ENCODE results near the gene SLC39A11.

SLC39A11 gene

GRCh38 chr17:72870367-72870985, 222.0 kb downstream of the SLC39A11 start:
- DNase-seq (ENCODE audit: low spot score): no peak

- no peak for DNase-seq (ENCODE audit: low spot score)
Observed at GRCh38 chr17:72869630-72870029, 222.9 kb downstream of the SLC39A11 start.

GRCh38 chr17:72865954-72866353, 226.5 kb downstream of the SLC39A11 start:
- no peak for DNase-seq (ENCODE audit: low spot score)

- DNase-seq (ENCODE audit: low spot score): no peak
Observed at GRCh38 chr17:72863526-72864211, 228.8 kb downstream of the SLC39A11 start.

GRCh38 chr17:72862276-72862999, 230.1 kb downstream of the SLC39A11 start:
- no peak for DNase-seq (ENCODE audit: low spot score)

- DNase-seq (ENCODE audit: low spot score): no peak
Observed at GRCh38 chr17:72861811-72862210, 230.7 kb downstream of the SLC39A11 start.

- DNase-seq (ENCODE audit: low spot score): no peak
Observed at GRCh38 chr17:72860778-72861177, 231.7 kb downstream of the SLC39A11 start.

- no peak for DNase-seq (ENCODE audit: low spot score)
Observed at GRCh38 chr17:72858826-72859495, 233.5 kb downstream of the SLC39A11 start.

GRCh38 chr17:72853440-72854415, 238.8 kb downstream of the SLC39A11 start:
- DNase-seq (ENCODE audit: low spot score): no peak

GRCh38 chr17:72852277-72852938, 240.1 kb downstream of the SLC39A11 start:
- DNase-seq (ENCODE audit: low spot score): no peak

GRCh38 chr17:72850410-72851118, 241.9 kb downstream of the SLC39A11 start:
- DNase-seq (ENCODE audit: low spot score): peak; percentile 9

GRCh38 chr17:72846399-72846798, 246.1 kb downstream of the SLC39A11 start:
- DNase-seq (ENCODE audit: low spot score): no peak

GRCh38 chr17:72843591-72843990, 248.9 kb downstream of the SLC39A11 start:
- no peak for DNase-seq (ENCODE audit: low spot score)

GRCh38 chr17:72840019-72840418, 252.5 kb downstream of the SLC39A11 start:
- no peak for DNase-seq (ENCODE audit: low spot score)

GRCh38 chr17:72839131-72839725, 253.3 kb downstream of the SLC39A11 start:
- DNase-seq (ENCODE audit: low spot score): no peak

GRCh38 chr17:72838581-72838980, 253.9 kb downstream of the SLC39A11 start:
- no peak for DNase-seq (ENCODE audit: low spot score)

GRCh38 chr17:72838068-72838467, 254.4 kb downstream of the SLC39A11 start:
- no peak for DNase-seq (ENCODE audit: low spot score)

- no peak for DNase-seq (ENCODE audit: low spot score)
Observed at GRCh38 chr17:72837335-72837734, 255.2 kb downstream of the SLC39A11 start.

GRCh38 chr17:72833128-72833765, 259.2 kb downstream of the SLC39A11 start:
- no peak for DNase-seq (ENCODE audit: low spot score)
